MM.1S (cell line): ENCODE data around the gene TMEM51.

Experiments used
- CTCF ChIP-seq: fragments of 300-600 bp; sonication (generic); IDR thresholded peaks from 2 replicates; pipeline ENCODE4 v1.5.1; 2016; ENCODE audit warnings: antibody characterized with exemption, low read length, mixed read lengths
- EZH2 ChIP-seq: fragments of 300-600 bp; sonication (generic); optimal IDR thresholded peaks from 2 replicates; pipeline ENCODE3; 2017; ENCODE audit warnings: low read depth, mild to moderate bottlenecking, antibody characterized with exemption, low read length, mixed read lengths

GRCh38 chr1:15207829-15208429 lies 54.4 kb downstream of the TMEM51 start:
- TF ChIP-seq CTCF = no peak
- TF ChIP-seq EZH2 = no peak
